Measurements from ENCODE around the gene ADAMTSL3.

The ADAMTSL3 gene

GRCh38 chr15:83837945-83838571, 184.1 kb downstream of the ADAMTSL3 start:
- peak; percentile 16 for DNase-seq

GRCh38 chr15:83838763-83839162, 184.8 kb downstream of the ADAMTSL3 start:
- DNase-seq, result no peak

GRCh38 chr15:83842281-83842680, 188.4 kb downstream of the ADAMTSL3 start:
- no peak for DNase-seq

- no peak for DNase-seq
Measured at GRCh38 chr15:83843471-83843871, 189.5 kb downstream of the ADAMTSL3 start.

- no peak for DNase-seq
Measured at GRCh38 chr15:83844742-83845141, 190.8 kb downstream of the ADAMTSL3 start.

GRCh38 chr15:83845230-83845629, 191.3 kb downstream of the ADAMTSL3 start:
- peak; percentile 51 for DNase-seq

GRCh38 chr15:83846847-83847246, 192.9 kb downstream of the ADAMTSL3 start:
- no peak for DNase-seq

GRCh38 chr15:83848315-83849050, 194.6 kb downstream of the ADAMTSL3 start:
- DNase-seq, result peak; percentile 84

GRCh38 chr15:83850015-83850414, 196.1 kb downstream of the ADAMTSL3 start:
- no peak for DNase-seq

- DNase-seq, result no peak
Measured at GRCh38 chr15:83850501-83851245, 196.8 kb downstream of the ADAMTSL3 start.

- no peak for DNase-seq
Measured at GRCh38 chr15:83853232-83853631, 199.3 kb downstream of the ADAMTSL3 start.

GRCh38 chr15:83854321-83854720, 200.4 kb downstream of the ADAMTSL3 start:
- no peak for DNase-seq

GRCh38 chr15:83854950-83855707, 201.2 kb downstream of the ADAMTSL3 start:
- no peak for DNase-seq

GRCh38 chr15:83855956-83856355, 202.0 kb downstream of the ADAMTSL3 start:
- no peak for DNase-seq

- no peak for DNase-seq
Measured at GRCh38 chr15:83858820-83859505, 205.0 kb downstream of the ADAMTSL3 start.

- DNase-seq, result no peak
Measured at GRCh38 chr15:83866692-83867091, 212.8 kb downstream of the ADAMTSL3 start.

- DNase-seq, result no peak
Measured at GRCh38 chr15:83869341-83869740, 215.4 kb downstream of the ADAMTSL3 start.

GRCh38 chr15:83871808-83872559, 218.1 kb downstream of the ADAMTSL3 start:
- DNase-seq, result peak; percentile 45

- DNase-seq, result peak; percentile 70
Measured at GRCh38 chr15:83873966-83874365, 220.0 kb downstream of the ADAMTSL3 start.

- no peak for DNase-seq
Measured at GRCh38 chr15:83880529-83880928, 226.6 kb downstream of the ADAMTSL3 start.

- DNase-seq, result no peak
Measured at GRCh38 chr15:83881156-83881555, 227.2 kb downstream of the ADAMTSL3 start.

GRCh38 chr15:83886321-83886720, 232.4 kb downstream of the ADAMTSL3 start:
- DNase-seq, result no peak

Measured in kidney glomerular epithelial cell (primary cell).